ENCODE data around the gene ADAMTS20.

- TF ChIP-seq CTCF (IDR thresholded peaks at IDR 0.05; ENCODE audit: low read depth, low read length) = no peak
- no peak for TF ChIP-seq EZH2phosphoT487 (IDR thresholded peaks at IDR 0.05; ENCODE audit: low read depth)
Observed at GRCh38 chr12:43436597-43436996, 115.4 kb downstream of the ADAMTS20 start.

Data from OCI-LY3 (cell line).